ENCODE measurements around the gene EAF2.

The EAF2 gene

GRCh38 chr3:121916189-121916588, 81.2 kb downstream of the EAF2 start:
- TF ChIP-seq ZFX (IDR thresholded peaks at IDR 0.05), result no peak
- TF ChIP-seq CTCF (conservative IDR thresholded peaks at IDR 0.05), result no peak
- H3K27ac ChIP-seq, result no peak overlapping the region

GRCh38 chr3:121918779-121919483, 83.9 kb downstream of the EAF2 start:
- TF ChIP-seq CTCF (conservative IDR thresholded peaks at IDR 0.05) (no peak), ZFX (IDR thresholded peaks at IDR 0.05) (no peak)

DNA sequence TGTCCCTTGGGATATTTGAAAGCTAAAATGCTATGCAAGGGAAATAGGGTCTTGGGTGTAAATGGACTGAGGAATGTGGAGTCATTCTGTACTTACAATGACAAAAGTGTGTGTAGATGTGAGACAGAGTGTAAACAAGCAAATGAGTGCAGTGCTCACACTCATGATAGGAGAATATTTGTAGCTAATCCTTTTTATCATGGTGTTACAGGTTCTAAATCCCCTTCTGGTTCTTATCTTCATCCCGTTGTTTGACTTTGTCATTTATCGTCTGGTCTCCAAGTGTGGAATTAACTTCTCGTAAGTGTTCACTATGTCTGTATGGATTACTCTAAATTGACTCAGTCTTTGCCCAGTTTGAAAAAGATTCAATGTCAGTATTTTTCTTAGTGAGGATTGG, 89.7 kb downstream of the EAF2 start:
- TF ChIP-seq CTCF (conservative IDR thresholded peaks at IDR 0.05) (no peak), ZFX (IDR thresholded peaks at IDR 0.05) (no peak)
- H3K27ac ChIP-seq, result no peak overlapping the region

More at GRCh38 chr3:121918779-121919483, 83.9 kb downstream of the EAF2 start:
- H3K27ac ChIP-seq, result no peak overlapping the region

GRCh38 chr3:121926380-121926779, 91.4 kb downstream of the EAF2 start:
- TF ChIP-seq ZFX (IDR thresholded peaks at IDR 0.05), result no peak
- no peak for TF ChIP-seq CTCF (conservative IDR thresholded peaks at IDR 0.05)
- H3K27ac ChIP-seq, result no peak overlapping the region

All from C4-2B (cell line).